ENCODE measurements around the gene FAU.

The FAU gene

DNA sequence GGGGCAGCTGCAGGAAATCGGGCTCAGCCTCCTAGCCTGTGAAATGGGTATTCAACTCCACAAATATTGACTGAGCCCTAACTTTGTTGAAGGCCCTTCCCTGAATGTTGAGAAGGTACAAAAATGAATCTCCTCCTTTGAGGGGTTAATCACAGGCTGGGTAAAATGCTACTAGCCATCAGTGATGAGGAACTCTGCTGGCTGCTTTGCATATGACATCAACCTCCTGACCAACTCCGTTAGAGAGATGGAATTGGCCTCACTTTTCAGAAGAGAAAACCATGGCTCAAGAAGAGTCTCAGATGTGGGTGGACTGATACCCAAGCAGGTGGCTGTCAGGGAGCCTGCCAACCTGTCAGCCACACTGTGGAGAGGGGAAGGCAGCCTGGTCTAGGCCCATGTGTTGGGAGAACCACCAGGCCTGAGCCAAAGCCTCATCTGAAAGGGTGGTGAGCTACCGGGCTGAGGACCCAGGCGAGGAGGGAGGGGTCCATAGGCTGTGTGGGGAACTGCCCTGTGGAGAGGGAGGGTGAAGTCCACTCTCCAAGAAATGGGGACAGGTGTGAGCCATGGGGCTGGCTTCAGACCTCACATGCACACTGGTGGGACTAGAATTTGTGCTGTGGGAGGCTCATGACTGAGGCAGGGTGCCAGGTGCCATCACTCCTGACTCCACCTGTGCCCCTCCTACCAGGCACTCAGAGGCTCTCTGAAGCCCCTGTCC is 49.9 kb downstream of the FAU start:
- no peak for DNase-seq
